ENCODE results near the gene FAM180A.

The FAM180A gene

GRCh38 chr7:135733603-135734342 is 14.8 kb downstream of the FAM180A start:
- no peaks in the 10 kb centered on the region for H4K20me1 ChIP-seq (ENCODE audit: insufficient read depth, low read length)
- no peak overlapping the region for H2AFZ ChIP-seq (ENCODE audit: low read depth, low read length)
- no peaks in the 10 kb centered on the region for H3K79me2 ChIP-seq (ENCODE audit: low read length)
- H3K4me1 ChIP-seq (ENCODE audit: low read length): no peaks in the 10 kb centered on the region
- no peak overlapping the region for H3K4me2 ChIP-seq (ENCODE audit: low read length)
- no peak overlapping the region for H3K9ac ChIP-seq (ENCODE audit: low read length)
- no peak overlapping the region for H3K27ac ChIP-seq (ENCODE audit: low read length)
- TF ChIP-seq EZH2phosphoT487 (IDR thresholded peaks at IDR 0.05; ENCODE audit: low read depth) (no peak), CTCF (IDR thresholded peaks at IDR 0.05; ENCODE audit: low read depth, low read length) (no peak)
- H3K4me3 ChIP-seq (ENCODE audit: low read length): no peak overlapping the region
- H3K27me3 ChIP-seq (ENCODE audit: low read depth, low read length): peaks cover 8% of the 10 kb centered on the region
- H3K9me3 ChIP-seq (ENCODE audit: insufficient read depth, low read length): no peaks in the 10 kb centered on the region
- H3K36me3 ChIP-seq (replicated peaks; ENCODE audit: low read depth, low read length): no peaks in the 10 kb centered on the region

- Histone ChIP-seq H3K36me3 (replicated peaks; ENCODE audit: low read depth, low read length) (no peaks in the 10 kb centered on the region), H3K4me3 (ENCODE audit: low read length) (no peak overlapping the region), H4K20me1 (ENCODE audit: insufficient read depth, low read length) (no peaks in the 10 kb centered on the region), H3K79me2 (ENCODE audit: low read length) (no peaks in the 10 kb centered on the region), H3K4me1 (ENCODE audit: low read length) (no peaks in the 10 kb centered on the region), H3K9me3 (ENCODE audit: insufficient read depth, low read length) (no peaks in the 10 kb centered on the region), H3K9ac (ENCODE audit: low read length) (no peak overlapping the region), H3K27ac (ENCODE audit: low read length) (no peak overlapping the region), H3K4me2 (ENCODE audit: low read length) (no peak overlapping the region), H3K27me3 (ENCODE audit: low read depth, low read length) (peaks cover 9% of the 10 kb centered on the region), H2AFZ (ENCODE audit: low read depth, low read length) (no peak overlapping the region)
- TF ChIP-seq EZH2phosphoT487 (IDR thresholded peaks at IDR 0.05; ENCODE audit: low read depth) (no peak), CTCF (IDR thresholded peaks at IDR 0.05; ENCODE audit: low read depth, low read length) (no peak)
These were observed 17.5 kb downstream of the FAM180A start for GRCh38 chr7:135731131-135731530.

- TF ChIP-seq EZH2phosphoT487 (IDR thresholded peaks at IDR 0.05; ENCODE audit: low read depth): no peak
- no peak for TF ChIP-seq CTCF (IDR thresholded peaks at IDR 0.05; ENCODE audit: low read depth, low read length)
- Histone ChIP-seq H3K27me3 (ENCODE audit: low read depth, low read length) (peaks cover 9% of the 10 kb centered on the region), H3K4me1 (ENCODE audit: low read length) (no peaks in the 10 kb centered on the region), H4K20me1 (ENCODE audit: insufficient read depth, low read length) (no peaks in the 10 kb centered on the region), H3K27ac (ENCODE audit: low read length) (no peak overlapping the region), H3K4me2 (ENCODE audit: low read length) (no peak overlapping the region), H2AFZ (ENCODE audit: low read depth, low read length) (no peak overlapping the region), H3K79me2 (ENCODE audit: low read length) (no peaks in the 10 kb centered on the region), H3K4me3 (ENCODE audit: low read length) (no peak overlapping the region), H3K36me3 (replicated peaks; ENCODE audit: low read depth, low read length) (no peaks in the 10 kb centered on the region), H3K9ac (ENCODE audit: low read length) (no peak overlapping the region), H3K9me3 (ENCODE audit: insufficient read depth, low read length) (no peaks in the 10 kb centered on the region)
These were observed 19.4 kb downstream of the FAM180A start for GRCh38 chr7:135729230-135729629.

GRCh38 chr7:135728136-135728669 is 20.4 kb downstream of the FAM180A start, which contains the start of gene SLC13A4:
TSS of gene SLC13A4 (minus strand) at chr7:135728186. CDS start at chr7:135727496, 690 bp downstream.
- peaks cover 9% of the 10 kb centered on the region for H3K27me3 ChIP-seq (ENCODE audit: low read depth, low read length)
- no peaks in the 10 kb centered on the region for H3K36me3 ChIP-seq (replicated peaks; ENCODE audit: low read depth, low read length)
- H3K4me2 ChIP-seq (ENCODE audit: low read length): no peak within 1 kb of the TSS
- no peaks in the 10 kb centered on the region for H4K20me1 ChIP-seq (ENCODE audit: insufficient read depth, low read length)
- H3K79me2 ChIP-seq (ENCODE audit: low read length): no peaks in the 10 kb centered on the region
- no peak within 1 kb of the TSS for H2AFZ ChIP-seq (ENCODE audit: low read depth, low read length)
- no peaks in the 10 kb centered on the region for H3K9me3 ChIP-seq (ENCODE audit: insufficient read depth, low read length)
- H3K4me3 ChIP-seq (ENCODE audit: low read length): no peak within 1 kb of the TSS
- H3K4me1 ChIP-seq (ENCODE audit: low read length): no peaks in the 10 kb centered on the region
- H3K9ac ChIP-seq (ENCODE audit: low read length): no peak within 1 kb of the TSS
- no peak for TF ChIP-seq CTCF (IDR thresholded peaks at IDR 0.05; ENCODE audit: low read depth, low read length)
- no peak for TF ChIP-seq EZH2phosphoT487 (IDR thresholded peaks at IDR 0.05; ENCODE audit: low read depth)
- no peak within 1 kb of the TSS for H3K27ac ChIP-seq (ENCODE audit: low read length)

Measured in OCI-LY3 (cell line).